Measurements from ENCODE around the gene QSER1. TPM values are rescaled to one million over a fixed set of nuclear protein-coding genes. Genes with fewer than 3 reads are reported as not detected.
"Not testable (repeated sequence)": the region's sequence is repeated elsewhere in the genome, so short reads cannot be mapped to it uniquely, and the experiment has no call there.

Gene QSER1
- total and polyA plus RNA-seq, 4 donors: 2.4 to 12.6 (median 7.1) TPM

DNA sequence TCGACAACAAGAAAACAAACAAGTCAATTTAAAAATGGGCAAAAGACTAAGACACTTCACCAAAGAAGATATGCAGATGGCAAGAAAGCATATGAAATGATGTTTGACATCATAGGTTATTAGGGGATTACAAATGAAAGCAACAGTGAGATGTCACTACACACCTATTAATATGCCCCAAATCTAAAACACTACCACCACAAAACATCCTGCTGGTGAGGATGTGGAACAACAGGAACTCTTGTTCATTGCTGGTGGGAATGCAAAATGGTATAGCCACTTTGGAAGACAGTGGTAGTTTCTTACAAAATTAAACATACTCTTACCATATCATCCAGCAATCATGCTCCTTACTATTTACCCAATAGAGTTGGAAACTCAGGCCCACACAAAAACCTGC, 33.9 kb upstream of the QSER1 start (continued):
- no peak for TF ChIP-seq FOXA1 (IDR thresholded peaks at IDR 0.05)
- TF ChIP-seq, protein P1, sequence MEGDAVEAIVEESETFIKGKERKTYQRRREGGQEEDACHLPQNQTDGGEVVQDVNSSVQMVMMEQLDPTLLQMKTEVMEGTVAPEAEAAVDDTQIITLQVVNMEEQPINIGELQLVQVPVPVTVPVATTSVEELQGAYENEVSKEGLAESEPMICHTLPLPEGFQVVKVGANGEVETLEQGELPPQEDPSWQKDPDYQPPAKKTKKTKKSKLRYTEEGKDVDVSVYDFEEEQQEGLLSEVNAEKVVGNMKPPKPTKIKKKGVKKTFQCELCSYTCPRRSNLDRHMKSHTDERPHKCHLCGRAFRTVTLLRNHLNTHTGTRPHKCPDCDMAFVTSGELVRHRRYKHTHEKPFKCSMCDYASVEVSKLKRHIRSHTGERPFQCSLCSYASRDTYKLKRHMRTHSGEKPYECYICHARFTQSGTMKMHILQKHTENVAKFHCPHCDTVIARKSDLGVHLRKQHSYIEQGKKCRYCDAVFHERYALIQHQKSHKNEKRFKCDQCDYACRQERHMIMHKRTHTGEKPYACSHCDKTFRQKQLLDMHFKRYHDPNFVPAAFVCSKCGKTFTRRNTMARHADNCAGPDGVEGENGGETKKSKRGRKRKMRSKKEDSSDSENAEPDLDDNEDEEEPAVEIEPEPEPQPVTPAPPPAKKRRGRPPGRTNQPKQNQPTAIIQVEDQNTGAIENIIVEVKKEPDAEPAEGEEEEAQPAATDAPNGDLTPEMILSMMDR (IDR thresholded peaks at IDR 0.05; ENCODE audit: low read depth, low read length, missing input control): no peak

DNA sequence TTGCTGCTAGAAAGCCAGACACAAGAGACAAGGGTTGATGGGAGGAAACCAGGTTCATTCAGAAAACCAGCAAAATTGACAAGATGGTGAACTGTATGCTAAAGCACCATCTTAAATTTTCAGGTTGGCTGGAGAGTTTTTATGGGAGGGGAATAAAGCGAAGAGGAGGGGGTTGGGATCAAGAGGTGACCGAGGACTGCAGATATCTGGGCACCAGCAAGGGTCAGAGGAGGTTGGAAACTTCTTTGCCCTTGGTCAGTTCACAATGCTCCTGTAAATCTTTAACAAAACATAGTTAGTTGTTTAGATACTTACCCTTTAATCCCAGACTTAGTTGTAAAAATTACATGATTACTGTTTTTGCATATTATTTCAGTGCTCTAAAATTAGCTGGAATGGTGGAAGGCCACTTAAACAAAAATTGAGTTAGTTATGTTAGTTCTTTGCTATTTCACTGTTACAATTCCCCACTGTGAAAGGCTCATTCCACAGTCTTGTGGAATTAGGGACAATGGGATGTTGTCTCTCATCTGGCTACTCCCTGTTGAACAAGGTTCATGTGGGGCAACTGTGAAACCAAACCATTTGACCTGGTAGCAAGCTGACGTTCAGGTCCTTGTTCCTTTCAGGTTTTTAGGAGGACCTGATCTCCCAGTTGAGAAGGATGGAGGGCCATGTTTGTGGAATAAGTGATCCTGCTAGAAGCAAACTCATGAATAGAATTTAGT, 30.6 kb upstream of the QSER1 start:
- no peaks in the 10 kb centered on the region for H3K9me3 ChIP-seq (ENCODE audit: control insufficient read depth in 4 of 4, low read length in 3 of 4)
- H3K36me3 ChIP-seq (ENCODE audit: control insufficient read depth in 4 of 4, insufficient read depth in 3 of 4, low read depth in 1 of 4, low read length in 3 of 4): no peaks in the 10 kb centered on the region
- H3K27me3 ChIP-seq (ENCODE audit: control insufficient read depth in 4 of 4, insufficient read depth in 4 of 4, low read length in 3 of 4): no peaks in the 10 kb centered on the region
- DNase-seq (ENCODE audit: low spot score): no peak
- 44% methylated on average over 3 of the region's 3 CpGs for WGBS
- H3K4me1 ChIP-seq (ENCODE audit: control insufficient read depth in 4 of 4, insufficient read depth in 4 of 4, low read length in 3 of 4): no peaks in the 10 kb centered on the region
- no peak overlapping the region for H3K4me3 ChIP-seq (ENCODE audit: low read depth in 1 of 3, low read length in 3 of 3)
- TF ChIP-seq SP1 (IDR thresholded peaks at IDR 0.05): no peak
- TF ChIP-seq EGR1 (IDR thresholded peaks at IDR 0.05; ENCODE audit: low read depth in 2 of 2): no peak
- TF ChIP-seq JUND (IDR thresholded peaks at IDR 0.05): no peak
- TF ChIP-seq, protein P1 (IDR thresholded peaks at IDR 0.05; ENCODE audit: low read depth, low read length, missing input control): no peak
- TF ChIP-seq HNF4A (conservative IDR thresholded peaks at IDR 0.05): peak; percentile 10 to 54
- TF ChIP-seq, protein P2, sequence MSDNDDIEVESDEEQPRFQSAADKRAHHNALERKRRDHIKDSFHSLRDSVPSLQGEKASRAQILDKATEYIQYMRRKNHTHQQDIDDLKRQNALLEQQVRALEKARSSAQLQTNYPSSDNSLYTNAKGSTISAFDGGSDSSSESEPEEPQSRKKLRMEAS (IDR thresholded peaks at IDR 0.05): no peak
- peak in 1 of 2 donors; percentile 38 for TF ChIP-seq RXRA (IDR thresholded peaks at IDR 0.05)
- H3K9ac ChIP-seq (ENCODE audit: low read depth in 1 of 2, low read length in 2 of 2): no peak overlapping the region
- H3K27ac ChIP-seq (ENCODE audit: low read depth in 1 of 2, low read length in 2 of 2): no peak overlapping the region

DNA sequence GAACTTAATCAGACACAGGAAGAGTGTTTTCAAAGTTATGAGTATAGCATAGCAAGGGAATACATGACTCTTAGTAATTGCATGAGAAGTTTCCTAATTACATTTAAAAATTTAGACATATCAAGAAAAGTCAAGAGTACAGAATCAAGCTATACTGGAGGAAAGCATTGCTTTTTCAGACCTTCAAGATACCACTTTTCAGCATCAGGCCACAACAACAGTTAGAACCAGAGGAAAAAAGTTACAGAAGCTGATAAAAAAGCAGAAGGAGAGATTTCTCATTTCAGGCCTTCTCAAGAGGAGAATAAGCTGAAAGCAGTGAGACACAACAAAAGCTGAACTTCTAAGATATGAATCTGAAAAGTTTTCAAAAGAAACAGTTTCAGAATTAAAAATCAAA, 28.1 kb upstream of the QSER1 start:
- no peaks in the 10 kb centered on the region for H3K4me1 ChIP-seq (ENCODE audit: control insufficient read depth in 4 of 4, insufficient read depth in 4 of 4, low read length in 3 of 4)
- H3K9me3 ChIP-seq (ENCODE audit: control insufficient read depth in 4 of 4, low read length in 3 of 4): no peaks in the 10 kb centered on the region
- H3K4me3 ChIP-seq (ENCODE audit: low read depth in 1 of 3, low read length in 3 of 3): no peak overlapping the region
- H3K27ac ChIP-seq (ENCODE audit: low read depth in 1 of 2, low read length in 2 of 2): no peak overlapping the region
- H3K27me3 ChIP-seq (ENCODE audit: control insufficient read depth in 4 of 4, insufficient read depth in 4 of 4, low read length in 3 of 4): no peaks in the 10 kb centered on the region
- H3K36me3 ChIP-seq (ENCODE audit: control insufficient read depth in 4 of 4, insufficient read depth in 3 of 4, low read depth in 1 of 4, low read length in 3 of 4): no peaks in the 10 kb centered on the region
- DNase-seq (ENCODE audit: low spot score): no peak
- H3K9ac ChIP-seq (ENCODE audit: low read depth in 1 of 2, low read length in 2 of 2): no peak overlapping the region
- TF ChIP-seq, protein P3, sequence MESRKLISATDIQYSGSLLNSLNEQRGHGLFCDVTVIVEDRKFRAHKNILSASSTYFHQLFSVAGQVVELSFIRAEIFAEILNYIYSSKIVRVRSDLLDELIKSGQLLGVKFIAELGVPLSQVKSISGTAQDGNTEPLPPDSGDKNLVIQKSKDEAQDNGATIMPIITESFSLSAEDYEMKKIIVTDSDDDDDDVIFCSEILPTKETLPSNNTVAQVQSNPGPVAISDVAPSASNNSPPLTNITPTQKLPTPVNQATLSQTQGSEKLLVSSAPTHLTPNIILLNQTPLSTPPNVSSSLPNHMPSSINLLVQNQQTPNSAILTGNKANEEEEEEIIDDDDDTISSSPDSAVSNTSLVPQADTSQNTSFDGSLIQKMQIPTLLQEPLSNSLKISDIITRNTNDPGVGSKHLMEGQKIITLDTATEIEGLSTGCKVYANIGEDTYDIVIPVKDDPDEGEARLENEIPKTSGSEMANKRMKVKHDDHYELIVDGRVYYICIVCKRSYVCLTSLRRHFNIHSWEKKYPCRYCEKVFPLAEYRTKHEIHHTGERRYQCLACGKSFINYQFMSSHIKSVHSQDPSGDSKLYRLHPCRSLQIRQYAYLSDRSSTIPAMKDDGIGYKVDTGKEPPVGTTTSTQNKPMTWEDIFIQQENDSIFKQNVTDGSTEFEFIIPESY (IDR thresholded peaks at IDR 0.05): no peak
- TF ChIP-seq, protein P2 (IDR thresholded peaks at IDR 0.05): no peak
- TF ChIP-seq, protein P4, sequence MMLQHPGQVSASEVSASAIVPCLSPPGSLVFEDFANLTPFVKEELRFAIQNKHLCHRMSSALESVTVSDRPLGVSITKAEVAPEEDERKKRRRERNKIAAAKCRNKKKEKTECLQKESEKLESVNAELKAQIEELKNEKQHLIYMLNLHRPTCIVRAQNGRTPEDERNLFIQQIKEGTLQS (IDR thresholded peaks at IDR 0.05): no peak
- TF ChIP-seq RAD21 (IDR thresholded peaks at IDR 0.05) (no peak), HNF4G (IDR thresholded peaks at IDR 0.05) (no peak), SP1 (IDR thresholded peaks at IDR 0.05) (no peak), RXRA (IDR thresholded peaks at IDR 0.05) (no peak), EGR1 (IDR thresholded peaks at IDR 0.05; ENCODE audit: low read depth in 2 of 2) (no peak), FOXA1 (IDR thresholded peaks at IDR 0.05) (no peak), TAF1 (conservative IDR thresholded peaks at IDR 0.05) (no peak), NR2F2 (IDR thresholded peaks at IDR 0.05) (no peak), GABPA (IDR thresholded peaks at IDR 0.05 in 1 of 2, conservative IDR thresholded peaks at IDR 0.05 in 1 of 2) (no peak)
- TF ChIP-seq, protein P1 (IDR thresholded peaks at IDR 0.05; ENCODE audit: low read depth, low read length, missing input control): no peak

DNA sequence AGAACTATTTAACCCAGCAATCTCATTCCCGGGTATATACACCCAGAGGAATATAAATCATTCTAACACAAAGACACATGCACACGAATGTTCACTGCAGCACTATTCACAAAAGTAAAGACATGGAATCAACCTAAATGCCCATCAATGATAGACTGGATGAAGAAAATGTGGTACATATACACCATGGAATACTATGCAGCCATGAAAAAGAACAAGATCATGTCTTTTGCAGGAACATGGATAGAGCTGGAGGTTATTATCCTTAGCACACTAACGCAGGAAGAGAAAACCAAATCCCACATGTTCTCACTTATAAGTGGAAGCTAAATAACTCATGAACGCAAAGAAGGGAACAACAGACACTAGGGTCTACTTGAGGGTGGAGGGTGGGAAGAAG, 23.9 kb upstream of the QSER1 start:
- not testable (repeated sequence) for H3K9ac ChIP-seq (ENCODE audit: low read depth in 1 of 2, low read length in 2 of 2)

More for the DNA sequence above, 23.9 kb upstream of the QSER1 start:
- not testable (repeated sequence) for H3K4me3 ChIP-seq (ENCODE audit: low read depth in 1 of 3, low read length in 3 of 3); H3K4me1 ChIP-seq (ENCODE audit: control insufficient read depth in 4 of 4, insufficient read depth in 4 of 4, low read length in 3 of 4); H3K36me3 ChIP-seq (ENCODE audit: control insufficient read depth in 4 of 4, insufficient read depth in 3 of 4, low read depth in 1 of 4, low read length in 3 of 4); H3K9me3 ChIP-seq (ENCODE audit: control insufficient read depth in 4 of 4, low read length in 3 of 4); DNase-seq (ENCODE audit: low spot score); H3K27me3 ChIP-seq (ENCODE audit: control insufficient read depth in 4 of 4, insufficient read depth in 4 of 4, low read length in 3 of 4); H3K27ac ChIP-seq (ENCODE audit: low read depth in 1 of 2, low read length in 2 of 2)
- 82% methylated on average over 4 of the region's 4 CpGs for WGBS

All from liver (tissue), 9 donors.